Activated effector memory CD4-positive, alpha-beta T cell treated with anti-CD3 and anti-CD28 coated beads, Interleukin-2, amount 50 U/mL, for 16 hours (primary cell): ENCODE data around the gene NSD2.
"Not testable (repeated sequence)": the region's sequence is repeated elsewhere in the genome, so short reads cannot be mapped to it uniquely, and the experiment has no call there.

Experiments used
- DNase-seq: peaks from one replicate; pipeline ENCODE4 v3.0.0-alpha.2; 2020

The NSD2 gene

GRCh38 chr4:2009651-2010233 lies 138.5 kb downstream of the NSD2 start:
- DNase-seq = peak; percentile 83

DNA sequence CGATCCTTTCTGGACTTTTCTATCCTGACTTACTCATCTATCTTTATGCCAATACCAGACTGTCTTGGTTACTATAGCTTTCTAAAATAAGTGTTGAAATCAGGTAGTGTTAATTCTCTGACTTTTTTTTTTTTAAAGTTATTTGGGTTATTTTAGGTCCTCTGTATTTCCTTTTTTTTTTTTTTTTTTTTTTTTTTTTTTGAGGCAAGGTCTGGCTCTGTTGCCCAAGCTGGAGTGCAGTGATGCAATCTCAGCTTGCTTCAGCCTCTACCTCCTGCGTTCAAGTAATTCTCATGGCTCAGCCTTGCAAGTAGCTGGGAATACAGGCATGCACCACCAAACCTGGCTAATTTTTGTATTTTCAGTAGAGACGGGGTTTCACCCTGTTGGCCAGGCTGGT lies 140.4 kb downstream of the NSD2 start:
- no peak for DNase-seq

GRCh38 chr4:2015008-2015407 lies 143.8 kb downstream of the NSD2 start:
- no peak for DNase-seq

DNA sequence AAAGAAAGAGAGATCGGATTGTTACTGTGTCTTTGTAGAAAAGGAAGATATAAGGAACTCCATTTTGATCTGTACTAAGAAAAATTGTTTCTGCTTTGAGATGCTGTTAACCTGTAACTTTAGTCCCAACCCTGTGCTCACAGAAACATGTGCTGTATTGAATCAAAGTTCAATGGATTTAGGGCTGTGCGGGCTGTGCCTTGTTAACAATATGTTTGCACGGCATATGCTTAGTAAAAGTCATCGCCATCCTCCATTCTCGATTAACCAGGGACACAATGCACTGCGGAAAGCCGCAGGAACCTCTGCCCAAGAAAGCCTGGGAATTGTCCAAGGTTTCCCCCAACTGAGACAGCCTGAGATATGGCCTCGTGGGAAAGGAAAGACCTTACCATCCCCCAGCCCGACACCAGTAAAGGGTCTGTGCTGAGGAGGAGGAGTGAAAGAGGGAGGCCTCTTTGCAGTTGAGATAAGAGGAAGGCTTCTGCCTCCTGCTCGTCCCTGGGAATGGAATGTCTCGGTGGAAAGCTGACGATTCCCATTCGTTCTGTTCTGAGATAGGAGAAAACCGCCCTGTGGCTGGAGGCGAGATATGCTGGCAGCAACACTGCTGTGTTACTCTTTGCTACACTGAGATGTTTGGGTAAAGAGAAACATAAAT lies 150.3 kb downstream of the NSD2 start:
- DNase-seq = not testable (repeated sequence)

GRCh38 chr4:2024683-2025082 lies 153.5 kb downstream of the NSD2 start:
- no peak for DNase-seq

DNA sequence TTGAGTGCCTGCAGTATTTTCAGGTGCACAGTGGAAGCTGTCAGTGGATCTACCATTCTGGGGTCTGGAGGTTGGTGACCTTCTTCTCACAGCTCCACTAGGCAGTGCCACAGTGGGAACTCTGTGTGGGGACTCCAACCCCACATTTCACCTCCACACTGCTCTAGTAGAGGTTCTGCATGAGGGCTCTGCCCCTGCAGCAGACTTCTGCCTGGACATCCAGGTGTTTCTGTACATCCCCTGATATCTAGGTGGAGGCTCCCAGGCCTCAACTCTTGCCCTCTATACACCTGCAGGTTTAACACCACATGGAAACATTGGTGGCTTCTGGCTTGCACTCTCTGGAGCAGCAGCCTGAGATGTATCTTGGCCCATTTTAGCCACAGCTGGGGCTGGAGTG lies 154.6 kb downstream of the NSD2 start:
- no peak for DNase-seq

DNA sequence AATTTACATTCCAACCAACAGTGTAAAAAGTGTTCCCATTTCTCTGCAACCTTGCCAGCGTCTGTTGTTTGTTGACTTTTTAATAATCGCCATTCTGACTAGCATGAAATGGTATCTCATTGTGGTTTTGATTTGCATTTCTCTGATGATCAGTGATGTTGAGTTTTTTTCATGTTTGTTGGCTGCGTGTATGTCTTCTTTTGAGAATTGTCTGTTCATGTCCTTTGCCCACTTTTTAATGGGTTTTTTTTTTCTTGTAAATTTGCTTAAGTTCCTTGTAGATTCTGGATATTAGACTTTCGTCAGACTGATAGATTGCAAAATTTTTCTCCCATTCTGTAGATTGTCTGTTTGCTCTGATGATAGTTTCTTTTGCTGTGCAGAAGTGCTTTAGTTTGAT lies 155.9 kb downstream of the NSD2 start:
- not testable (repeated sequence) for DNase-seq

GRCh38 chr4:2031161-2031560 lies 160.0 kb downstream of the NSD2 start:
- DNase-seq = not testable (repeated sequence)
